ENCODE data around the gene LAGE3.

The LAGE3 gene

DNA sequence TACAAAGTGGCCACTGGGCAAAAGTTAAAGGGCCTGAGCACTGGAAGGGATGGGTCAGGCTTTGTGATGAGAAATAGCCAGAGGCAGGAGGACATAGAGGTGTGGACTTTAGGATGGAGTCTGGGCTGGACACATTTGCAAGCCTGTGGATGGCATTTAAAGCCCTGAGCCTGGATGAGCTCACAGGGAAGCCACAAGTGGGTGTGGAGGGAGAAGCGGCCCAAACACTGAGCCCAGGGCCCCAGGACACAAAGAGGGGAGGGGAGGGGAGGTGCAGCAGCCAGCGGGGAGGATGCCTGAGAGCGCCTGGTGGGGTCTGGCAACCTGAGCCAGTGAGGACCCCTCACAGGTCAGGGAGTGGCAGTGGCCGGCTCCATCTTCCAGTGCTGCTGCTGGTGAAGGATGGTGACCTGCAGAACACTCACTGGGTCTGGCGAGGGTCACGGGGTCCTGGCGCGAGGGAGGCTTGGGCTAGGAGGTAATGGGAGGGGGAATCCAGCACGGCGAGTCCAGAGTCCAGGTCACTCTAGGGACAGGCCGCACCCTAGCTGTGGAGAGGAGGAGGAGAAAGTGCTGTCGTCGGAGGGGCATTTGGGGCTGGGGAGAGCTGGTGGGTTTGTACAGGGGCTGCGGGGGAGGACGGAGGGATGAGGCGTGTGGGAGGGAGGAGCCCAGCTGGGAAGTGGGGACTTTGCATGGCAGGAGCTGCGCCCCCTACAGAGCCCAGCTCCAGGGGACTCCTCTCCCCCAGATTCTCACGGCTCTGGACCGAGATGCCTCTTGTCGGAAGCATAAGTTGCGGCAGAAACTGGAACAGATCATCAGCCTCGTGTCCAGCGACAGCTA is 7.0 kb downstream of the LAGE3 start:
- H3K27ac ChIP-seq = no peak overlapping the region
- TF ChIP-seq, protein P1, sequence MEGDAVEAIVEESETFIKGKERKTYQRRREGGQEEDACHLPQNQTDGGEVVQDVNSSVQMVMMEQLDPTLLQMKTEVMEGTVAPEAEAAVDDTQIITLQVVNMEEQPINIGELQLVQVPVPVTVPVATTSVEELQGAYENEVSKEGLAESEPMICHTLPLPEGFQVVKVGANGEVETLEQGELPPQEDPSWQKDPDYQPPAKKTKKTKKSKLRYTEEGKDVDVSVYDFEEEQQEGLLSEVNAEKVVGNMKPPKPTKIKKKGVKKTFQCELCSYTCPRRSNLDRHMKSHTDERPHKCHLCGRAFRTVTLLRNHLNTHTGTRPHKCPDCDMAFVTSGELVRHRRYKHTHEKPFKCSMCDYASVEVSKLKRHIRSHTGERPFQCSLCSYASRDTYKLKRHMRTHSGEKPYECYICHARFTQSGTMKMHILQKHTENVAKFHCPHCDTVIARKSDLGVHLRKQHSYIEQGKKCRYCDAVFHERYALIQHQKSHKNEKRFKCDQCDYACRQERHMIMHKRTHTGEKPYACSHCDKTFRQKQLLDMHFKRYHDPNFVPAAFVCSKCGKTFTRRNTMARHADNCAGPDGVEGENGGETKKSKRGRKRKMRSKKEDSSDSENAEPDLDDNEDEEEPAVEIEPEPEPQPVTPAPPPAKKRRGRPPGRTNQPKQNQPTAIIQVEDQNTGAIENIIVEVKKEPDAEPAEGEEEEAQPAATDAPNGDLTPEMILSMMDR (conservative IDR thresholded peaks at IDR 0.05) = no peak

DNA sequence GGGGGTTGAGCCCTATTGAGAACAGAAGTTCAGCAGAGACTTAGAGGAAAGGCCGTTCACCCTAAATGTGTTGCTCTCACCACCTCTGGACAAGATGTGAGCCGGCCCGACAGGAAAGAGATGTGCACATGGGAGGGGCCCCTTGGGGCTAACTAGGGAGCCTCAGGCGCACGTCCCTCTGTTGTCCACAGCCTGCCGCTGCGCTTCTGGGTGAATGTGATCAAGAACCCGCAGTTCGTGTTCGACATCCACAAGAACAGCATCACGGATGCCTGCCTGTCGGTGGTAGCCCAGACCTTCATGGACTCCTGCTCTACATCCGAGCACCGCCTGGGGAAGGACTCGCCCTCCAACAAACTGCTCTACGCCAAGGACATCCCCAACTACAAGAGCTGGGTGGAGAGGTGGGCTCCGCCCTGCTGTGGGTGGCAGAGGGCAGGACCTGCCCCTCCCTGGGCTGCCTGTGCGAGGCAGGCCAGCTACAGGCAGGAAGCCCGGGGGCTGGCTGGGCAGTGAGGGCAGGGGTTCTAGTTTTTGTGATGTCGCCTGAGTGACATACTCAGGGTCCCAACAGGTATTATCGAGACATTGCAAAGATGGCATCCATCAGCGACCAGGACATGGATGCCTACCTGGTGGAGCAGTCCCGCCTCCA is 8.0 kb downstream of the LAGE3 start:
- H3K27ac ChIP-seq = no peak overlapping the region
- TF ChIP-seq, protein P1 (conservative IDR thresholded peaks at IDR 0.05) = no peak

DNA sequence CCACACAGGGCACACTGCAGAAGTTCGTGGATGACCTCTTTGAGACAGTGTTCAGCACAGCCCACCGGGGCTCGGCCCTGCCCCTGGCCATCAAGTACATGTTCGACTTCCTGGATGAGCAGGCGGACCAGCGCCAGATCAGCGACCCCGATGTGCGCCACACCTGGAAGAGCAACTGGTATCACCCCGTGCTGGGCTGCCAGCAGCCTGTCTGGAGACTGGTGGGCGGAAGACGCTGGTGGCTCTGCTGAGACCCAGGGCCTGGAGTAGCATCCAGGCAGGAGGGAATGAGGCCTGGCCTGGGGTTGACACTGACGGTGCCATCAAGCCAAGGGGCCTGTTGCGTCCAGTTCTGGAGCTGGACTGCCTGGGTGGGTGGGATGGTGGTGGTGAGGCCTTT is 8.6 kb downstream of the LAGE3 start:
- H3K27ac ChIP-seq = no peak overlapping the region
- TF ChIP-seq, protein P1 (conservative IDR thresholded peaks at IDR 0.05) = no peak

DNA sequence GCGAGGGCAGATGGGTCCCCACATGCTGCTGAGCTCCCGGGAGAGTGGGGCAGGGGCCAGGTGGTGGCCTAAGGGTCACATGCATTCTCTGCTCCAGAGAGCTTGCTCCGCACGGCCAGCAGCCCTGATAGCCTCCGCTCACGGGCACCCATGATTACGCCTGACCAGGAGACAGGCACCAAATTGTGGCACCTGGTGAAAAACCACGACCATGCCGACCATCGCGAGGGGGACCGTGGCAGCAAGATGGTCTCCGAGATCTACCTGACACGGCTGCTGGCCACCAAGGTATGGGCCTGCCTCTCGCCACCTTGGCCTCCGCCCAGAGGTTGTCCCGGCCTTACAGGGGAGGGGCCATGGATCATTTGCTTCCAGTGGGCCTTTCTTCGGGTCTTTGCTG is 9.2 kb downstream of the LAGE3 start:
- H3K27ac ChIP-seq = no peak overlapping the region
- TF ChIP-seq, protein P1 (conservative IDR thresholded peaks at IDR 0.05) = no peak

DNA sequence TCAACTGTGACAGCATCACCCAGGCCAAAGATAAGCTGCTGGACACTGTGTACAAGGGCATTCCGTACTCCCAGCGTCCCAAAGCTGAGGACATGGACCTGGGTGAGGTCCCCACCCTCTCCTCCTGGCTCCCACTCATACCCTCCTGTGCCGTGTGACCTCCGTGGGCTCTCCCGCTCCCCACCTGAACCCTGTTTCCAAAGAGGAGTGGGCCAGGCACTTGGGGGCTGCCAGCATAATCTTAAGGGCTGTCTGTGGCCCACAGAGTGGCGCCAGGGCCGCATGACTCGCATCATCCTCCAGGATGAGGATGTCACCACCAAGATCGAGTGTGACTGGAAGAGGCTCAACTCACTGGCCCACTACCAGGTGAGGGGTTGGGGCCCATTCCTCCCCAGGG is 10.0 kb downstream of the LAGE3 start:
- no peak overlapping the region for H3K27ac ChIP-seq

DNA sequence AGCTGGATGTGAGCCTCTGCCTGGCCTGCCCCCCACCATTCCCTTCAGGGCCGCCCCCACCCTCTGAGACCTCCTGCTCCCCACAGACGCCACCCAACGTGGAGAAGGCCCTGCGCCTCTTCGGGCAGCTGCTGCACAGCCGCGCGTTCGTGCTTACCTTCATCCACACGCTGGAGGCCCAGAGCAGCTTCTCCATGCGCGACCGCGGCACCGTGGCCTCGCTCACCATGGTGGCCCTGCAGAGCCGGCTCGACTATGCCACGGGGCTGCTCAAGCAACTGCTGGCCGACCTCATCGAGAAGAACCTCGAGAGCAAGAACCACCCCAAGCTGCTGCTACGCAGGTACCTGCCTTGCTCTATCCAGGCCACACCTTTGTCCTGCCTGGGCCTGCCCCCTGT is 10.9 kb downstream of the LAGE3 start:
- TF ChIP-seq, protein P1 (conservative IDR thresholded peaks at IDR 0.05) = no peak
- H3K27ac ChIP-seq = no peak overlapping the region

More for the DNA sequence above, 10.0 kb downstream of the LAGE3 start:
- TF ChIP-seq, protein P1 (conservative IDR thresholded peaks at IDR 0.05) = no peak

DNA sequence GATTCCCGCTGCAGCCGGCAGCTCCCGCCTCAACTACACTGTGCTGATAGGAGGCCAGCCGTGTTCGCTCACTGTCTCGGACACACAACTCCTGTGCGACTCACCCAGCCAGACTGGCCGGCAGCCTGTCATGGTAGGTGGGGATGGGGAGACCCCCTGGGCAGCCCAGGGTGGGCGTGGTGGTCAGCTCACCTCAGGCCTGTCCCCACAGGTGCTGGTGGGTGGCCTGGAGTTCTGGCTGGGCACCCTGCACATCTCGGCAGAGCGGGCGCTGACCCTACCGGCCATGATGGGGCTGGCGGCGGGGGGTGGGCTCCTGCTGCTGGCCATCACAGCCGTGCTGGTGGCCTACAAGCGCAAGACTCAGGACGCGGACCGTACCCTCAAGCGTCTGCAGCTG is 11.5 kb downstream of the LAGE3 start:
- TF ChIP-seq, protein P1 (conservative IDR thresholded peaks at IDR 0.05) = no peak
- no peak overlapping the region for H3K27ac ChIP-seq
